ENCODE measurements around the gene NCK2.

DNA sequence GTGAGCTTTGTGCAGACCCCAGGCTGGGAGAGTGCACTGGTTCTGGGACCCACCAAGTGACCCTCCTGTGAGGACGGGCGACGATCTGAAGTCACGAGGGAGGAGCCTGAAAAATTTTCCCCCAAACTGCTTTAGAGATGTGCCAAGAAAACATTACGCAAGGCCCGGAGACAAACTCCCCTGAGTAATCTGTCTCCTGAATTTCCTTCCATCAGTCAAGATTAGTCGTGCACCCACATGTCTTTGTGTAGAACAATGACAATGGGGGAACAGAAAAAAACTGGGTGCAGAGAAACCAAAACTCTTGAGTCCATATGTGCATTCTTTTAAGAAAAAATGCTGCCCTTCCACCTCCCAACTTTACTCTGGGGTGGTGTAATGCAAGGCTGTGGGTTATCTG is 12.6 kb upstream of the NCK2 start:
- TF ChIP-seq CTCF (IDR thresholded peaks at IDR 0.05; ENCODE audit: low read length) (no peak), EZH2phosphoT487 (IDR thresholded peaks at IDR 0.05; ENCODE audit: low read length) (no peak)

All from MM.1S (cell line).